Amygdala (tissue), 56 donors: Measurements from ENCODE around the gene RRP1B.
A peak's percentile ranks its signal among the peaks of the same experiment; 100 is the strongest.
"Not testable (repeated sequence)": the region's sequence is repeated elsewhere in the genome, so short reads cannot be mapped to it uniquely, and the experiment has no call there.

Source experiments
- DNase-seq, 56 donors: peaks; one replicate each; lab custom pipeline; 2025; lab: John Stamatoyannopoulos, UW

RRP1B gene, protein sequence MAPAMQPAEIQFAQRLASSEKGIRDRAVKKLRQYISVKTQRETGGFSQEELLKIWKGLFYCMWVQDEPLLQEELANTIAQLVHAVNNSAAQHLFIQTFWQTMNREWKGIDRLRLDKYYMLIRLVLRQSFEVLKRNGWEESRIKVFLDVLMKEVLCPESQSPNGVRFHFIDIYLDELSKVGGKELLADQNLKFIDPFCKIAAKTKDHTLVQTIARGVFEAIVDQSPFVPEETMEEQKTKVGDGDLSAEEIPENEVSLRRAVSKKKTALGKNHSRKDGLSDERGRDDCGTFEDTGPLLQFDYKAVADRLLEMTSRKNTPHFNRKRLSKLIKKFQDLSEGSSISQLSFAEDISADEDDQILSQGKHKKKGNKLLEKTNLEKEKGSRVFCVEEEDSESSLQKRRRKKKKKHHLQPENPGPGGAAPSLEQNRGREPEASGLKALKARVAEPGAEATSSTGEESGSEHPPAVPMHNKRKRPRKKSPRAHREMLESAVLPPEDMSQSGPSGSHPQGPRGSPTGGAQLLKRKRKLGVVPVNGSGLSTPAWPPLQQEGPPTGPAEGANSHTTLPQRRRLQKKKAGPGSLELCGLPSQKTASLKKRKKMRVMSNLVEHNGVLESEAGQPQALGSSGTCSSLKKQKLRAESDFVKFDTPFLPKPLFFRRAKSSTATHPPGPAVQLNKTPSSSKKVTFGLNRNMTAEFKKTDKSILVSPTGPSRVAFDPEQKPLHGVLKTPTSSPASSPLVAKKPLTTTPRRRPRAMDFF

GRCh38 chr21:43659136-43660000, at the start of gene RRP1B, which contains the start of gene HSF2BP:
Gene RRP1B (plus strand): TSS chr21:43659560. CDS start chr21:43659665, 105 bp downstream.
Gene HSF2BP (minus strand): TSS chr21:43659488. CDS start chr21:43658096, 1,392 bp downstream.
- peak in 50 of 56 donors; percentile 14 to 84 (median 57) for DNase-seq

GRCh38 chr21:43611598-43612369, 47.6 kb upstream of the RRP1B start:
- peak in 15 of 56 donors; percentile 1 to 48 (median 13) for DNase-seq

- DNase-seq, result no peak
Measured at GRCh38 chr21:43613755-43614638, 45.4 kb upstream of the RRP1B start.

GRCh38 chr21:43614839-43615238, 44.5 kb upstream of the RRP1B start:
- no peak for DNase-seq

GRCh38 chr21:43616861-43617260, 42.5 kb upstream of the RRP1B start:
- not testable (repeated sequence) for DNase-seq

DNA sequence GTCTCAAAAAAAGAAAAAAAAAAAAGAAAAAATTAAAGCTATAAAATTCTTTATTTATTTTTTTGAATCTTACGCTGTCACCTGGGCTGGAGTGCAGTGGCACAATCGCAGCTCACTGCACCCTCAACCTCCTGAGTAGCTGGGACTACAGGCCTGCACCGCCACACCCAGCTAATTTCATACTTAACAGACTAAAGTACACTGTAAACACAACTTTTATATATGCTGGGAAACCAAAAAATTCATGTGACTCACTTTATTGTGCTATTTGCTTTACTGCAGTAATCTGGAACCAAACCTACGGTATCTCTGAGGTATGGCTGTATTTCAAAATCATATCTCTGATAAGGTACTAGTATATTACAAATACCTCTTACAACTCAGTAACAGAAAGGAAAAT, 40.4 kb upstream of the RRP1B start:
- DNase-seq, result no peak

DNA sequence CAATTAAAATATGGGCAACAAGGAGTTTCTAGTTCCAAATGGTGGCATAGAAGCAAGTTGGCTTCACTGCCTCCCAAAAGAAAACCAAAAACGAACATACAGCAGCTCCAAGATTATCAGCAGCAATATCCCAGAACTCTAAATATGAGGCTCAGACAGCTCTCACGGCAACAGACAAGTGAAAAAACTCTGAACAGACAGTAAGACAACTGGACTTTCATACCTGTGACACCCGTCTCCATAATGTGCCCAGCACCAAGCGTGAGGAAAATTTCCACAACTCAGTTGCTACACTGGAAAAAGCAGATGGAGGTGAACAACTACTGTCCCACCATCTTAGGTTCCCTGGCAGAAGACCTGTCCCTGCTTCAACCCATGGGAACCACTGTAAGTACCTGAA, 40.0 kb upstream of the RRP1B start:
- DNase-seq, result no peak

DNA sequence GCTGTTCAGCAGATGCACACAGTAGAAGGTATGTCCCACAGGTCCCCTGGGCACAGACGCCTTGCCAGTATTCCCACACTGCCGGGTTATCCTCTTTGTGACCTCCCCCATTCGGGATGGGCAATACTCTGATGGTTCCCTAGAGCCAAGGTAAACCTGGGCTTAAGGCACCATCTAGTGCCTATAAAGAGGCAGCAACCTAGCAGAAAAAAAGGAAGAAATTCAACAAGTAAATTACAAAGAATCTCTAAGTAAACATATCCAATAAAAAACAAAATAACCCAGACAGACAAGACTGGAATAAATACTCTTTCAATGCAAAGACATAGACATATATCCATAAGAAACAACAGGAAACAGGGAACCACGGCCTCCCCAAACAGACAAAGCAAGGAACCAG, 39.5 kb upstream of the RRP1B start:
- no peak for DNase-seq

DNA sequence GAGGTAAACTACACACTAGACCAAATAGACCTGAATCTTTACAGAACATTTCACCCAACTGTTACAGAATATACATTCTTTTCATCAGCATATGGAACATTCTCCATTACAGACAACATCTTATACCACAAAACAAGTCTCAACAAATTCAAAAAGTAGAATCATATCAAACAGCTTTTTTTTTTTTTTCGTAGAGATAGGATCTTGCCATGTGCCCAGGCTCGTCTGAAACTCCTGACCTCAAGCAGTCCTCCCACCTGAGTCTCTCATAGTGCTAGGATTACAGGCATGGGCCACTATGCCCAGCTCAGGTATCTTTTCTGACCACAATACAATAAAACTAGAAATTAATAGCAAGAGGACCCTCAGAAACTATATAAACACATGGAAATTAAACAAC, 36.6 kb upstream of the RRP1B start:
- DNase-seq, result no peak

GRCh38 chr21:43623588-43623987, 35.8 kb upstream of the RRP1B start:
- no peak for DNase-seq

DNA sequence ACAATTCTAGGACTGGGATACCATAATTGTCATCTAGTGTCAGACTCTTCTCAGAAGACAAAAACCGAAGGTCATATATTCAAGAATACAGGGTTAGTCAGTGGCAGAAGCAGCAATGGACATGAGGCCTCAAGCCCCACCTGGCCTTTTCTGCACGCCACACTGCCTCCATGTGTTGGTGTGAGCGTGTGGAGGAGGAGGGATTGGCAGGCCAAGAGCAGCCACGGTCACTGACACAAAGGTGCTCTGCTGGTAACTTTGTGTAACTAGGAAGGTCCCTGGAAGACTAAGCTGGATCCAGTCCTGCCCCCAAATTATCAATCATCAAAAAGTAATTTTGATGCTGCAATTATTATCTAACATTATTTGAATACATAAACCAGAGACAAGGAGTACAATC, 35.0 kb upstream of the RRP1B start:
- DNase-seq, result no peak

DNA sequence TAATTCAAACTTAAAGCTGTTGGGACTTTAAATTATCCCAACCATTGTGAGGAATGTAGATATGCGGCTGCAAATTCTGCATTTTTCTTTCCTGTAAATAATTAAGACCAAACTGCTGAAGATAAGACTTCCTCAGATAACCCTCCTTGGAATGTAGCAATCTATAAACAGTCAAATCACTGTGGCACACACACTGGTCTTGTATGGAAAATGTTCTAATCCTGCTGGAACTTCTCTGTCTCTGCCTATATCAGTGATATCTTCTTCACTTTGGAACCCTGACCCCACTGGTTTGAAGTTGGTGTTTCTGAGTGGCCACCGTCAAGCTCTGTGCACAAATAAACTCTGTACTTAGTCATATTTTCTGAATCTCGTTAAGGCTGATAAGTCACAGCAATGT, 33.0 kb upstream of the RRP1B start:
- no peak for DNase-seq

DNA sequence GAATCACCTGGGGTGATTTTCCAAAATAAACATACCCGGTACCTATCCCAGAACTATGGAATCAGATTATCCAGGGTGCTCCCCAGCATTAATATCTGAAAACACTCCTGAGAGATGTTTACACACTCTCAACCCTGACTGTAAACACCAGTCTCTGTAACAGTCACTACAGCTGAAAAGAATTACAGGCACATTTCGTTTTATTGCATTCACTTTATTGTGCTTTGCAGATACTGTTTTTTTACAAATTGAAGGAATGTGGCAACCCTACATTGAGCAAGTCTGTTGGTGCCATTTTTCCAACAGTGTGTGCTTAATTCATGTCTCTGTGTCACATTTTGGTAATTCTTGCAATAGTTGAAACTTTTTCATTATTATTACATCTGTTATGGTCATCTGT, 31.8 kb upstream of the RRP1B start:
- no peak for DNase-seq

DNA sequence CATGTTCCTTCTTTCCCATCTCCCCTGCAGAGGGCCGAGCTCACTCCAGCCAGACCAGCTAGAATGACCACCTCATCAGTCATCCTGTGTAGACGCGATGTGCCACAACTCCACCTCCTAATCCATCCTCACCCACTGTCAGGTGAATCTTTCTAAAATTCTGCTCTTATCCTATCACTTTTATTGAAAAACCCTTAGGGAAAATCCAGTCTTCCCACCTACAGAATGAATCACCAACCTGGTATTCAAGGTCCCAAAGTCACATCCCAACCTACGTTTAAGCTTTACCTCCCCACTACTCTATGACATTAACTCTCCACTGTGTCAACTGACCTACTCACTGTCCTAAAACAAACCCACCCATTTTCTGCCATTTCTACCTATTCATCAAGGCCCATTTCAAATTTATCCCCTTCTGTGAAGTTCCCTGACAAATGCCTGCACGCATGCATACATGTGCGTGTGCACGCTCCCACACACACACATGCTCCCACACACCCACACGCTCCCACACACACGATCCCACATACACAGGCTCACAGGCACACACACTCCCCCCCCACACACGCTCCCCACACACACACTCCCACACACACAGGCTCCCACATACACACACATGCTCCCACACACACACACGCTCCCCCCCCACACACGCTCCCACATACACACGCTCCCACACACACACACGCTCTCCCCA, 27.8 kb upstream of the RRP1B start:
- DNase-seq, result no peak

GRCh38 chr21:43632373-43632905, 26.9 kb upstream of the RRP1B start:
- no peak for DNase-seq

GRCh38 chr21:43634618-43635017, 24.7 kb upstream of the RRP1B start:
- no peak for DNase-seq

GRCh38 chr21:43635436-43635835, 23.9 kb upstream of the RRP1B start:
- DNase-seq, result no peak

GRCh38 chr21:43637530-43638158, 21.7 kb upstream of the RRP1B start:
- DNase-seq, result no peak
